Measurements from ENCODE around the gene WFDC10A.

DNA sequence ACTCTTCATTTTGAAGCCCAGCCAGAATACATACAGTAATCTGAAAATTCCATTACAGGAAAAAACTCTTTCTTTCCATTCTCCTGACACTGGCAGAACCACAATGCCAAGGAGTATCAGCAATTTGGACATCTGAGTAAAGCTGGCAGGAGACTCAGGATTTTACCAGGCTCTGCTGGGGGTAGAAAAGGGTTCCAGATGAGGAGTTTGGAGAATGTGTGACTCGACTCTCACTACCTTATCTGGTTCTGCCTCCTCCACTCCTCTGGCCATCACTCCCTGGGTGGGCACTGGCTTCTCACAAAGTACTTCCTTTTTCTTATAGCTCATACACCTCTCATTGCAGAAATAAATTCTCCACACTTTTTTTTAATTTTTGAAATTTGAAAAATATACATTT, 39.8 kb upstream of the WFDC10A start:
- TF ChIP-seq GATA2 (IDR thresholded peaks at IDR 0.05; ENCODE audit: low read depth, low read length) (no peak), GATA3 (IDR thresholded peaks at IDR 0.05; ENCODE audit: low read depth, low read length) (no peak)
